ENCODE results near the gene IGLL1.
"Not testable (repeated sequence)": the region's sequence is repeated elsewhere in the genome, so short reads cannot be mapped to it uniquely, and the experiment has no call there.

DNA sequence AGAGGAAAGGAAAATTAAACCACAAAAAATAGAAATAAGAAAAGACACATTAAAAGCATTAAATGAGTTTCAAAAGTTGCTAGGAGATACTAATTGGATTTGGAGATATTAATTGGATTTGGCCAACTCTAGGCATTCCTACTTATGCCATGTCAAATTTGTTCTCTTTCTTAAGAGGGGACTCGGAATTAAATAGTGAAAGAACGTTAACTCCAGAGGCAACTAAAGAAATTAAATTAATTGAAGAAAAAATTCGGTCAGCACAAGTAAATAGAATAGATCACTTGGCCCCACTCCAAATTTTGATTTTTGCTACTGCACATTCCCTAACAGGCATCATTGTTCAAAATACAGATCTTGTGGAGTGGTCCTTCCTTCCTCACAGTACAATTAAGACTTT is 37.7 kb downstream of the IGLL1 start:
- not testable (repeated sequence) for TF ChIP-seq POLR2A (IDR thresholded peaks at IDR 0.05)
- TF ChIP-seq, protein P1, sequence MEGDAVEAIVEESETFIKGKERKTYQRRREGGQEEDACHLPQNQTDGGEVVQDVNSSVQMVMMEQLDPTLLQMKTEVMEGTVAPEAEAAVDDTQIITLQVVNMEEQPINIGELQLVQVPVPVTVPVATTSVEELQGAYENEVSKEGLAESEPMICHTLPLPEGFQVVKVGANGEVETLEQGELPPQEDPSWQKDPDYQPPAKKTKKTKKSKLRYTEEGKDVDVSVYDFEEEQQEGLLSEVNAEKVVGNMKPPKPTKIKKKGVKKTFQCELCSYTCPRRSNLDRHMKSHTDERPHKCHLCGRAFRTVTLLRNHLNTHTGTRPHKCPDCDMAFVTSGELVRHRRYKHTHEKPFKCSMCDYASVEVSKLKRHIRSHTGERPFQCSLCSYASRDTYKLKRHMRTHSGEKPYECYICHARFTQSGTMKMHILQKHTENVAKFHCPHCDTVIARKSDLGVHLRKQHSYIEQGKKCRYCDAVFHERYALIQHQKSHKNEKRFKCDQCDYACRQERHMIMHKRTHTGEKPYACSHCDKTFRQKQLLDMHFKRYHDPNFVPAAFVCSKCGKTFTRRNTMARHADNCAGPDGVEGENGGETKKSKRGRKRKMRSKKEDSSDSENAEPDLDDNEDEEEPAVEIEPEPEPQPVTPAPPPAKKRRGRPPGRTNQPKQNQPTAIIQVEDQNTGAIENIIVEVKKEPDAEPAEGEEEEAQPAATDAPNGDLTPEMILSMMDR (IDR thresholded peaks at IDR 0.05) = not testable (repeated sequence)

Measured in thyroid gland (tissue), 4 donors.